Stimulated activated CD4-positive, alpha-beta T cell treated with anti-CD3 and anti-CD28 coated beads, Interleukin-1b, Interleukin-23, amount 100 ng/mL, for 24 hours (primary cell): ENCODE data around the gene BDKRB2.

ENCODE experiments used
- DNase-seq, 4 experiments: peaks; one replicate each; pipeline ENCODE4 v3.0.0-alpha.2; 2020; ENCODE audit warnings: low read depth in 4 of 4, low spot score in 1 of 4

BDKRB2 gene

DNA sequence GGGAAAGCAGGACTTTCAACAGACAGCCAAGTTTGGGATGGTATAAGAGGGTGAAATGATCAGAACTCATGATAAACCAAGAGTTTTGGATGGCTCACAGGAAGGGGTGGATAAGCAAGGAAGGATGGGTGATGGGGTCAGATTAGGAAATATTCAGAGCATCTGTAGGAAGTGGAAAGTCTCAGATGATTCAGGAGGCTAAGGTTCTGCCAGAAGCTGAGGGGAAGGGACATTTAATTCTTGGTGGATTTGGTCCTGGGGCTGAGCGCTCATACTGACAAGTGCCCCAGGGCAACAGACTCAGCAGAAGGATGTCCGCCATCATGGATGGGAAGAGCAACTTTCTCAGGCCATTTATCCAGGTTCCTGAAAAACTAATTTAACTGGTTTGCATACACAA lies 28.4 kb upstream of the BDKRB2 start:
- no peak for DNase-seq

DNA sequence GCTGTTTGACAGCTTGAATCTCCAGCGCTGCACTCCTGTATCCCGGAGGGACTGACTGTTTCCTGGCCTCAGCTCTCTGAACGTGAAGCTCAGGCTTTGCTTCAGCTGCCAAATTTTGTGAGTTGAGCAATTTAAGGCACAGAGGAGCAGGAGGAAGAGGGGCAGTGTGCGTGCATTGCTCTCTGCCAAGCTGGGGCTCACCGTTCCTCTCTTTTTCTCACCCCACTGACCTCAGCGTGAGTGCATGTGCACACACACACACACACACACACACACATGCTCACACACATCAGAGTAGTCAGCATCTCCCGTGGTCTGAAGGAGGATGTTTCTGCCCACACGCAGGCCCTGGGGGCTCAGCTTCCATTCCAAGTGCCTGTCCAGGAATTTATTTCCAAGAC lies 27.8 kb upstream of the BDKRB2 start:
- no peak for DNase-seq

DNA sequence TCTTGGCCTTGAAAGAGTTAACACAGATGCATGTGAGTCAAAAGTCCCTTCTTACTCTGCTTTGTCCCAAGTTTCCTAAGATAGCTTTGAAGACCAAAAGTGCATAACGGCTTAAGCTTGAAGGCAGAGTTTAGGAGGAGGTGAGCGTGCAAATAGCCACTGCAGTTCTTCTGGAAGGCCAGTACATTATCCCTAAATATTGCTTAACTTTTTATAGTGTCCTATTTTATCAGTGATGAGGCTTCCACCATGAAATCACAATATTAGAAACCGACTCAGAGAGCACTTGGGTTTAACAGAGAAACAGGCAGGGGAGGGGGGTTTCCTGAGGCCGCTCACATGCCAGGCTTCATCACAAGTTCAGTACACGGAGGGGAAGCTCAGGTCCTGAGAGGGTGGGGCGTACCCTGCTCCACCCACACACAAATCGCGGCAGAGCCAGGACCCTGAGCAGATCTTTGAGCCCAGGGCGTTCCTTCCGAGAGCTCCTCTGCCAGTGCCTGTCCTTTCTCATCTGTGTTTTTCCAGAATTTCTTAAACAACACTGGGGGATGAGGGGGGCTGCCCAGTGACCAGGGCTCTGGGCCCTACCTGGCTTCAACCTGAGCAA lies 26.8 kb upstream of the BDKRB2 start:
- DNase-seq: no peak

DNA sequence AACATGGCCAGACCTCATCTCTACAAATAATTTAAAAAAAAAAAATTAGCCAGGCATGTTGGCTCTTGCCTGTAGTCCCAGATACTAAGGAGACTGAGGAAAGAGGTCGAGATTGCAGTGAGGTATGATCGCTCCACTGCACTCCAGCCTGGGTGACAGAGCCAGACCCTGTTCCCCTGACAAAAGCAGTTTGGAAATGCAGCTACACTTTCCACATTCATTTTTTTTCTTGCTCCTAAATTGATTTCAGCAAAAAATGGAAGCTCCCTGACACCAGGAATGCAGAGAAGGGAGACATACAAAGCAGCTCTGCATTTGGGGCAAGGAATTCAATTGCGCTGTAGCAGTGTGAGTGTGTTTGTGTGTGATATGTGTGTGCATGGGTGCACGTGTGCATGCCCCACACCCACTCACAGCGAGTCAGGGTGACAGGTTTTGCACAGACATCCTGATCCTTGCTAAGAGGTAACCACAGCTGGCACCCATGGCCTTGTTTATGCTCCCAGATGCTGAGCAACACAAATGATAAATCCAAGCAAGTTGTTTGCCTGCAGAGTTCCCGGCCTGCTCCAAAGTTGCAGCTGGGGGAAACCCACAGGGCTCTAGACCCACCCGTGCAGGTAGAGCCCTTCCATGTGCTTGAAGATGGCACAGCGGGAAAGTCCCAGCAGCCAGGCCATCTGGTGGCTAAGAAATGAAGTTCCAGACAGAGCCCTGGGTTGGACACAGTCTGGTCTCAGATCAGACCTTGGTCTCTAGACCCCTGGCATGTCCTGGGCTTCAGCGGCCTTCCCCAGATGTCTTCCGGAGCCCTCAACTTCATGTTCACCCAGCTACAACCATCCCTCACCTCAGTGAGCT lies 25.9 kb upstream of the BDKRB2 start:
- no peak for DNase-seq

DNA sequence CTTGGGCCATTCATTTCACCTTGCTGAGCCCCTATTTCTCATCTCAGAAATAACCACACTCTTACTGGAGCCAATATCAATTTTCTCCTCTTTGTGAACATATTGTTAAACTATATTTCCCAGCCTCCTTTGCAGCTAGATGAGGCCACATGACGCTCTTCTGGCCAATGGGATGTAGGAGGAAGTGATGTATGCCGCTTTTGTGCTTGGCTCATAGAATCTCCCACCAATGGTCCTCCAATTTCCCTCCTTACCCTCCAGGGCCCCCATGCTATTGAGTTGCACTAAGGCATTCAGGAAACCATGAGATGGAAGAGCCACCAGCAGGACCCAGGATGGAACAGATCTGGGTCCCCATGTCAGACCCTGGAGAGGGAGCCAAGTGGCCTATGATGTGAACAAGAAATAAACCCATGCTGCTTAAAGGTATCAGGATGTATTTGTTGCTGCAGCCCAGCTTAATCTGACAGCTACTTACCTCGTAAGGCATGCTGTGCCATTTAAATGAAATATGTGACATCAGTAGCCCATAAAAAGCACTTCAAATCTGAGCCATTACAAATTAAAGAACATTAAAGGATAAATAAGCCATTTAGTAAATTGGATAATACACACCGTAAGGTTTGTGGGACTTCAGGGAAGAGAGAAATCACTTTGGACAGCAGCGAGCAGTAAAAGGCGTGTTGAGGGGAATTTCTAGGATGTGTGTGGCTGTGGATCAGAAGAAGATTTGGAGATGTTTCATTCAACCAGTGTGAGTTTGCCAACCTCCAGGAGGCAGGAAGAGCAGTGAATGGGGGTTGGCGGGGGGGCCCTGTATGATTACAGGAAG lies 24.4 kb upstream of the BDKRB2 start:
- DNase-seq: no peak

DNA sequence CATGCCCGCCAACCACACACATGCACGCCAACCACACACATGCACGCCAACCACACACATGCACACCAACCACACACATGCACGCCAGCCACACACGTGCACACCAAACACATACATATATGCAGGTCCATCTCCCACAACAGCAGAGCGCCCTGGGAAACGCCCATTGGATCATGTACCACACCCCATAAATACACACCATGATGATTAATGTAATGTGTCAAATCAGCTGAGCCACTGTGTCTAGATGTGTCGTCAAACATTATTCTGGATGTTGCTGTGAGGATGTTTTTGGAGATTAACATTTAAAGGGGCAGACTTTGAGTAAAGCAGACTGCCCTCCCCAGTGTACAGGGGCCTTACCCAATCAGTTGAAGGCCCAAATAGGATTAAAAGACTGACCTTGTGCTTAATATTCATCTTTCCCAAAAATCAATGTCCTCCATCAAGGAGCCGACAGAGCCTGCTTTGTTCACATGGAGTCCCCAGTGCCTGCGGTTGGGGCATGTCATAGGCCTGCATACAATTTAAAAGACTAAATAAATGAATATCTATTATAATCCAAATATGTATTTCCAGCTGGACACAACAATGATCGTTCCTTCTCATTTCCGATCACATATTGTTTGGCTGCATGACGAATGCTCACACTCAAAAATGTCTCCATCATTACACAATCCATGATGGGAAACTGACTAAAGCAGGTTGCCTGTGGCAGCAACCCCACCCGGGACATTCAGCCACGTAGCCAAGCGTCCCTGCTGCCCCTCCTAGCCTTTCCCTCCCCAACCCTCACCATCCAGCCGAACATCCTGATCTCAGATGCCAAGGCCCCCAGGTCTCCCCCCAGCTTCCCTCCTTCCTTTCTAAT lies 23.2 kb upstream of the BDKRB2 start:
- DNase-seq: no peak

DNA sequence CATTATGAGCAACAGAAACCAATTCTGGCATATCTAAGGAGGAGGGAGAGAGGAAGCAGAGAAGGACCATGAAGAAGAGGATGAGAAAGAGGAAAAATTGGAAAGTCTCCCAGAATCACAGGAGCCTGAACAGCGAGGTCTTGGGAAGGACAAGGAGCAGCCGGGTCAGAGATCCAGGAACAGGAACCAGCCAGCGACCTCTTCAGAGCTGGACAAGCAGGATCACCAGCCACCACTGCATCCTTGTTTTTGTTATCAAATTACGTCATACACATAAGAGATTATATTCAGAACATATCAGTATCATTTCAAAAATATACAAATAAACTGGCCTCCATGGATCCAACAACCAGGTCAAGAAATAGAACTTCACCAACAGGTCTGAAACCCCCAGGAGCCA lies 22.1 kb upstream of the BDKRB2 start:
- DNase-seq: no peak

DNA sequence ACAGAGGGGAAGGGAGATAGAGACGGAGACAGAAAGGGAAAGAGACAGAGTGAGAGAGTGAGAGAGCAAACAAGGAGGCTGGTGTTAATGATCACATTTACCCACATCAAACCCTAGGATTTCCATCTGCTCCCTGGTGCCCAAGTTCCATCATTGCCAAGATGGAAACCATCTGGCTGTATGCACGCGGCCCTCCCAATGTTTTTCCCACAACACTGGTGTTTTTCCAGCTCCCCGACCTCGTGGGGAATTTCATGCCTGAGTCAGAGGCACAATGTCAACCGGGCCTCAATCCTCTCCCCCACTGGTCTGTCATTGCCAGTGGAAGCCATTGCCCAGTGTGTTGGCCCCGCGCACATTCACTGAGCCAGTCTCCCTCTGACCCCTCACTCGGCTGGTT lies 19.9 kb upstream of the BDKRB2 start:
- DNase-seq: no peak

DNA sequence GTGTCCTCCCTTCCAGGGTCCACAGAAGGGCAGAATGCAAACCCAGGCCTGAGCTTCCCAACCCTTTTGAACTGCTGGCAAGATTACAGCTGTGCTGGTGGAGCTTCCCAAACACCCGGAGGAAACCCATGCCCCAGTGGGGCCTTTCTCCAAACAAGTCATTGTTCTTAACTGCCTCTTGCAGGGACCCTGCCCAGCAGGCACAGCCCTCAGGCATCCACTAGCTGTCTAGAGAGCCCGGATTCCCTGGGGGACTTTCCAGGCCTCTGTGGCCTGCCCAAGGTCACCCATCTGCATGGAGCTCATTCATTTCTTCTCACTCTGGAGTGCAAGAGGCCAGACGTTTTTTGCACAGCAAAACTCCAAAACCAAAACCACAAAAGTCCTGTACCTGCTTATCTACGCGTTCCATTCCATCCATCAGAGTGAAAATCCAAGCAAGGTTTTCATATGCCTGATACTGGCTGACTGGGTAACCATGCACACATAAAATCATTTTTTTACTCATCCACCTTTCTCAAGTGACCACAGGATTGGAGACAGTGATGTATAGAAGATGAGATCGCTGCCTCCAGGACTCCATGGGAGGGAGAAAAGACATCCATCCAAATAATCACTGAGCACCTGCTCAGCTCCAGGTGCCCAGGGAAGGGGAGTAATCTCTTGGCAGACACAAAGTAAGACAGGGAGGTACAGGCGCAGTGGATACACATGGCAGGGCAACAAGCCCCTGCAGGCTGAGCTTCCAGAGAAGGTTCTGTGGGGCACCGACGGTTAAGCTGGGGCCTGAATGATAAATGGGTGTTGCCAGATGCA lies 17.2 kb upstream of the BDKRB2 start:
- no peak for DNase-seq

DNA sequence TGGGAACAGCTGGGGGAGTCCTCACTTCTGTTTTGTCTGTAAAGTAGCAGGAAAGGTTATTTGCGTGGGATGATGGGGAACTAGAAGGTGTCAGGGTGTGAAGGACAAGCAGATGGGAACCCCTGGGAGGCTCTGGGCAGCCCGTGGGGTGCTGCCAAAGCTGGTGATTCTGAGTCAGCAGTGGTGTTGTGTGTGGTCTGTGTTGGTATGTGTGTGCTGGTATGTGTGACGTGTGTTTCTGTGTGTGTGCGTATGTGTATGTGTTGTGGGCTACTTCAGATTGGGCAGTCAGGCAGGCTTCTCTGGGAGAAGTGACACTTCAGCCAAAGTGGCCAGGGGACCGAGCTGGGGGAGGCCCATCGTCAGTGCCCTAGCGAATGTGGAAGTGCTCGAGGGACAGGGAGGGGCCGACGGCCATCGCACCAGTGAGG lies 15.3 kb upstream of the BDKRB2 start:
- DNase-seq: no peak

DNA sequence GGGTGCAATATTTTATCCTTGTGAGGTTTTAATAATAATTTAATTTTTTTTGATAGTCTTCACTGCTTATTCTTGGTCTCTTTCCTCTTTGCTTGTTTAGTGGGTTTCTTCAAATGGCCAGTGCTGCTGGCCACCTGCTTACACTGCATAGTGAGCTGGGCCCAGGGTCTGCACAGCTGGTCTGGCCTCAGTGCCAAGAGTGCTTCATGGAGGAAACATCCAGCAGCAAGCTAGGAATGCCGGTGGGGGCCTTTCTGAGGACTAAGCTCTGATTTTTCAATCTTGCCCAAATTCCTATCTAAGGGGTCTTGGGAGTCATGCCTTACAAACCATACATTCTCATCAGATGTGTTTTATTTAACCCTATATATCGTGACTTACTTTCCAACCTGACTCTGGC lies 13.3 kb upstream of the BDKRB2 start:
- no peak for DNase-seq

DNA sequence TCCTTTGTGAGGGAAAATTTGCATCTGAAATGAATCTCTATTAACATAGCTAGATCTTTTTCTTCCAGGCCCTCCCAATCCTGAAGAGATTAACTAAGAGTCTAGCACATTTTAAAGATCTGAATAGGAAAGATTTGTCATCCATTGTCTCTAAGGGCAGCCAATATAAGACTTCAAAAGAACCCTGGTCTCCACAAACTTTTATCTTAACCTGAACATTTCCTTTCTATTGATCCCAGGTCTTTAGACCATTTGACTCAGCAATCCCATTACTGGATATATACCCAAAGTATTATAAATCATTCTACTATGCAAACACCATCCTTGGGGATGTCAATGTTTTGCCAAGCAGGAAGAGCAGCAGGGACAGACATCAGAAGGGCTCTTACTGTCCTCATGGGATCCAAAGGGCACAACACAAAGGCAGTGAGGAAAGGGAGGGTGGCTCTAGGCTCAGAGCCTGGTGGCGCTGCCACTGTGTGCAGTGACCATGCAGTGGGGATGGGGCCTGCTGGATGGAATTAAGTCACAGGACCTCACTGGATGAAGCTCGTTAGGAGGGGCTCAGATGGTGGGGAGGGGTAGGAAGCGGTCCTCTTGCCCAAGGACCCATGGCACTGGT lies 12.7 kb upstream of the BDKRB2 start:
- no peak for DNase-seq

DNA sequence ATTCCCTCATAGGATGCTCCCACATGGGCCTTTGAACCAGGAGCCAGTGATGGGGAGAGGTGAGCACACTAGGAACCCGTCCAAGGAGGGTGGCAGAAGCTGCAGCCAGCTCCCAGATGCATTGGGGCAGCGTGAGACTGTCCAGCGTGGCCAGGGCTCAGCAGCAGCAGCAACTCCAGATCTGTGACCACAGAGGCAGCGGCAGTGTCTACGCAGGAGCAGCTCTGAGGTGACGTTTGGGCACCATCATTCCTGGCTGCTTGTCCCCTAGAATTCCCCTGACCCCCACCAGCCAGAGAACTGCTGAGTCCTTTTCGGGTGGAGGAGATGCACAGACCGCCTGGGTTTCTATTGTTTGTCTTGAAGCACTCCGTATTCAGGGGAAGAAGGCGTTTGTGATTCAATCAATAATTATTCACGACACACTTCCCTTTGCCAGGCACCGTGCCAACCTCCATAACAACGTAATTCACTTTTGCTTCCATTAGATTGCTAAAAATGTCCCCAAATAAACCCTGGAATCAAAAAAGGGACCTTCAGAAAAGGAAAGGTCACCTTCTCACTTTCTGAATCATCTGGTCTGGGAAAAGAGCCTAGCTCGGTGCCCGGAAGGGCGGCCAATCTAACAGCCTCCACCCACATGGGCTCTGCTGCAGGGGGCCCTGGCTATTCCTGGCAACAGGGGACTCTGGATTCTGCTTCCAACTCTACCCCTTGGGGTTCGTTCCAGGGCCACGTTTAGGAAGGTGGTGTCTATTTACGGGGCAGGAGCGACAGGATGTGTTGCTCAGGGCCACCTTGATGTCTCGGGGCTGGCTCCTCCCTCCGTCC lies 11.4 kb upstream of the BDKRB2 start:
- no peak for DNase-seq

DNA sequence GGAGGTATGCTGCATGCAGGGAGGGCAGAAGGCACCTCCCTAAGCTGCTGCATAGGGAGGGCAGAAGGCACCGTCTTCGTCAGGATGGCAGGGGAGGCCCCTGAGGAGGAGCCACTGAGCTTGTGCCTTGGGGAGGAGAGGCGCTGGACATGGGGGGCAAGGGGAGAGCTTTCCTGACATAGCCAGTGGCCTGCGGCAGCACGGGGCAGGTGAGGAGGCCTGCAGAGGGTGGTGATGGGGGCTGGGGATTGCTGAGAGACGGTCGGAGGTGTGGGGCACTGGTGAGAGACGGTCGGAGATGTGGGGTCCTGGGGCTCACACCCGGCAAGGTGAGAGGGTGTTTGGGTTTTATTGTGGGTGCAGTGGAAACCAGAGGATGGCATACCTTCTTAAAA lies 10.4 kb upstream of the BDKRB2 start:
- no peak for DNase-seq

DNA sequence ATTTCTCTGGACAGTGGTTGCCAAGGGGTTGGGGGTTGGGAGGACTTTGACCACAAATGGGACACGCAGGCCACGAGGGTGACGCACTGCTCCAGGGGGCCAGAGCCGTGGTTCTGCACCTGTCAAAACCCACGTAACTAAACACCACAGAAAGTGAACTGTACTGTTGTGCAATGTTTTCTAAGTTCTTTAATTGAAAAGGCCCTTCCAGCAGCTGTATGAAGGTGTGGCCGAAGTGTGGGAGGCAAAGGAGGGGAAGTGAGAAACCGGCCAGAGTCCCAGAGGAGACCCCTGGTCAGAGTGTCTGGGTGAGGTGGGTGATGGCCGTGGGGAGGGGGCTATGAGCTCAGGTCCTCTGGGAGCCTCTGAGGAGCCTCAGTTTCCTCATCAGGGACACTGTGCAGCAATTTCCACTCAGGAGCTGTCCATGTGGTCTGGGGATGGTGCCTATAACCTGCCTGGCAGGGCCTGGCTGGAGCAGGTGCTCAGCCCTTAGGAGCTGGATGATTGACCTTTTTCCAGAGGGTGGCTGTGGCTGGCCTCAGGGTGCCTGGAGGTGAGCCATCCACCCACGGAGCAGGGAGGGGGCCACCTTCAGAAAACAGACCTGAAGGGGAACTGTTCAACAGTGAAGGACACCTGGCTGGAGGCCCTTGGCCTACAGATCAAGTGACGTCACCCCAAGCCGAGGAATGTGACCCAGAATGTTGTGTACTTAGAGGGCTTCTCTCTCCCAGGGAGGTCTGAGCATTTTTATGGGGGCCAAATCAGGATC lies 9.8 kb upstream of the BDKRB2 start:
- no peak for DNase-seq

DNA sequence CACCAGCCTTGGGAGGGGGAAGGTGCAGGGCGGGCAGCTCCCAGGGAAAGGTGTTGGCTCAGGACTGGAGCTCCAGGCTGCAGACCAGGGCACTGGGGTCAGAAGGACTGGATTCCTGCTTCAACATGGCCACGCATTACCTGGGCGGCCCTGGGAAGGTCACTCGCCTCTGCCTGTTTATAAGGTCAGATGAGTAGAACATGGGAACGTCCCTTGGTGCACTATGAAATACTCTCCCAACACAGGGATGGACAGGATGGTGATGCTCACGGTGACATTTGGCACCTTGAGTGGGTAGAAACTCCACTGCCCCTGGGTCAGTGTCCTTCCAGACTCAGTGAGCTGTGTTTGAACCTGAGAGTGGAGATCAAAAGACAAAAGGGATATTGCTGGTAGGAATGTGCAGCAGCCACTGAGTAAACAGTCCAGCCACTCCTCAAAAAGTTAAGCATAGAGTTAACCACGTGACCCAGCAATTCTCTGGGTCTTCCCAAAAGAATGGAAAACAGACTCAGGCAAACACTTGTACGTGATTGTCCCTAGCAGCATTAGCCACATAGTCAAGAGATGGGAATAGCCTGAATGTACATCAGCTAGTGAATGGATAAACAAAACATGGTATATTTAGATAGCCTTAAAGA lies 9.1 kb upstream of the BDKRB2 start:
- no peak for DNase-seq

DNA sequence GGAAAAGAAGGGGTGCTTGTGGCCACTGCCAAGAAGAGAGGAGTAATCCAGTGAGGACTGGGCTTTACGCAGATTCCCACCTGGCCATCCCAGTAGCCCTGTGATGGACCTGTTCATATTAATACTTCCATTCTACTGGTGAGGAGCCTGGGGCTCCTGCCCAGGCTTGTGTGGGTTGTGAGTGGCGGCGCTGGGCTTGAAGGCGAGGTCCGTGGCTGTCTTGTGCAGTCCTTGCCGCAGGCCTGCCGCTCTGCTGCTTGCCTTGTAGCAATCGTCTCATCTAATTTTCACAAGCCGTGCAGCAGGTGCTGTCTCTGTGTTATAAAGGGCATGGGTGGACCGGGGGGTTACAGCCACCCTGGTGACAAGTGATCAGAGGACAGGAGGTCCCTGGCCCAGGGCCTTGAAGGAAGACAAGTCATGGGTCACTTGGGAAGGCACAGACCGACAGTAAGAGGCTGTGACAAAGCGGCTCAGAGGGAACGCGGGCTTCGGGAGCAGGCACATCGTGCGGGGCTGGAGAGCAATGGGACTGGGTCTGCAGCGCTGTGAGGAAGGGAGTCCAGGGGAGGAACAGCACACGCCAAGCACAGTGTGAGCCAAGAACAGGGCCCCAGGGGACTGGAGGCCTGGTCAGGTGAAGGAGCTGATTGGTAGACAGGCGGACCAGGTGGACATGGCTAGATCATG lies 7.3 kb upstream of the BDKRB2 start:
- no peak for DNase-seq
